T-helper 9 cell (primary cell): ENCODE results near the gene EFR3B.
"Not testable (repeated sequence)": the region's sequence is repeated elsewhere in the genome, so short reads cannot be mapped to it uniquely, and the experiment has no call there.

Source experiments
- DNase-seq: peaks from one replicate; pipeline ENCODE4 v3.0.0-alpha.2; 2020

EFR3B gene

DNA sequence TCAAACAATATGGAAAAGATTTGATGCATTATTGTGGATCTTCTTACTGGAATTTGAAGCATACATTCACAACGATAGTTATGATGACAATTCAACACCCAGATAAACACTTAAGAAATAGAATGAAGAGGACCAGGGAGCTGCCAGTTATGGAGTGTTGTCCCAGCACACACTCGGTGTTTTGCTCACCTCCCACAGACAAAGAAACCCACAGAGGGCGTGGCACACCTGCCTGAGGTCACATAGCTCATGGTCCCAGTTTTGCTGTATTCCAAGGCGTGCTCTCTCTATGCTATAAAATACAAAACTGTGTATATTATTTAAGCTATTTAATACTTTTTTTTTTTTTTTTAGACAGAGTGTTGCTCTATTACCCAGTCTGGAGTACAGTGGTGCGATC, 31.1 kb downstream of the EFR3B start:
- no peak for DNase-seq

DNA sequence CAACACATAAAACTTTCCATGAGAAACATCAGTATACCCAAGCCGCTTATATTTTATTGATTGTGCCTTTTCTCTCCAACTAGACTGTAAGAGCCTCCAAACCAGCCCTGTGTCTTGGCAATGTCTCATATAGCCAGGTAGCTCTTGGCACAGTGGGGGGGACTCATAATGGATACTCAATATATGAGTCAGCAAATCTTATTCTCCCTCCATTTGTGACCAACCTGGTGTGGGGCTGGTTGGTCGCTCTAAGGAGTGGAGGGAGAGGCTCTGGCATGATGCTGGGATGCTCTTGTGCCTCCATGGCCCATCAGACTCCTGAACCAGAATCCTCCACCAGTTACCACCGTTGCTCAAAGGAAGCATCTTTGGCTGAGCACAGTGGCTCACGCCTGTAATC, 32.0 kb downstream of the EFR3B start:
- DNase-seq: no peak

DNA sequence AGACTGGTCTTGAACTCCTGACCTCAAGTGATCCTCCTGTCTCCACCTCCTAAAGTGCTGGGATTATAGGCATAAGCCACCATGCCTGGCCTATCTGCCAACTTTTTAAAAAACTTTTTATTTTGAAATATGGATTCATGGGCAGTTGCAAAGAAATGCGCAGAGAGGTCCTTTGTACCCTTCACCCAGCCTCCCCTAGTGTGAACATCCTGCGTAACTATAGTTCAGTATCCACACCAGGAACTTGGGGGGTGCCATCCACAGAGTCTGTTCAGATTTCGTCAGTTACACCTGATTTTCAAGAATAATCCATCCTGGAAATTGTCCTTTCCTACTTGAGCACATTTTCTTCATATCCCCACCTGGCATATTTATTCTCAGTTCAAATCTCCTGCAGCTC, 33.0 kb downstream of the EFR3B start:
- DNase-seq: no peak

DNA sequence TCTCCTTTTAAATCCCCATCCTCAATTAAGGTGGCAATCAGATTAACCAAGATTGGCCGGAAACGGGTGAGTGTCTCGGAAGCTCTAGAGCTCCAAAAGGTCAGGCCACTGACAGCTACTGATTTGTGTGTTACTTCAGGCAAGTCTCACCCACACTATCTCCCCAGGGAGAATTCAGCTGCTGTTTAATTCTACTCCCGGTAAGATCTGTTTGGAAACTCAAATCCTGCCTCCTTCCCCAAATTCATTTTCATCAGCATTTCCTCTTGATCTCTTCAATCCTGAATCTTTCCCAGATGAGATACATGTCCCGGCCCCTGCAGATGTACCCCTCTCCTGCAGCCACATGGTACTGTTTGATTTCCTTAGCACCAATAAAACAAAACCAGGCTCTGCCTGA, 34.9 kb downstream of the EFR3B start:
- DNase-seq: no peak

DNA sequence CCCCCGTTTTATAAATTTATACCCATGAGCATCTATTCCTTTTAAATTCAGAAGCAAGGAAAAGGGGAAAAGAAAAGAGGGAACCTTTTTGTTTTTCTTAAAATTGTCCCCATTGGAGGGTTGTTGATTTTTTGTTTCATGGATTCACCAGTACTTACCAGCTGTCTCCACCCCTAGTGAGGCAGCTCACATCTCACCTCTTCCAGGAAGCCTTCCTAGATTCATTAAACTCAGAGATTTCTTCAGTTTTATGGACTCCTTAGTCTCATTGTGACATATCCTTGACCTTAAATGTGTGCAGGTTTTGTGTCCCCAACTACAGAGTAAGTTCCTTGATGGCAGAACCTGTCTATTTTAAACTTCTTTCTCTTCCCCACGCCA, 35.9 kb downstream of the EFR3B start:
- no peak for DNase-seq

DNA sequence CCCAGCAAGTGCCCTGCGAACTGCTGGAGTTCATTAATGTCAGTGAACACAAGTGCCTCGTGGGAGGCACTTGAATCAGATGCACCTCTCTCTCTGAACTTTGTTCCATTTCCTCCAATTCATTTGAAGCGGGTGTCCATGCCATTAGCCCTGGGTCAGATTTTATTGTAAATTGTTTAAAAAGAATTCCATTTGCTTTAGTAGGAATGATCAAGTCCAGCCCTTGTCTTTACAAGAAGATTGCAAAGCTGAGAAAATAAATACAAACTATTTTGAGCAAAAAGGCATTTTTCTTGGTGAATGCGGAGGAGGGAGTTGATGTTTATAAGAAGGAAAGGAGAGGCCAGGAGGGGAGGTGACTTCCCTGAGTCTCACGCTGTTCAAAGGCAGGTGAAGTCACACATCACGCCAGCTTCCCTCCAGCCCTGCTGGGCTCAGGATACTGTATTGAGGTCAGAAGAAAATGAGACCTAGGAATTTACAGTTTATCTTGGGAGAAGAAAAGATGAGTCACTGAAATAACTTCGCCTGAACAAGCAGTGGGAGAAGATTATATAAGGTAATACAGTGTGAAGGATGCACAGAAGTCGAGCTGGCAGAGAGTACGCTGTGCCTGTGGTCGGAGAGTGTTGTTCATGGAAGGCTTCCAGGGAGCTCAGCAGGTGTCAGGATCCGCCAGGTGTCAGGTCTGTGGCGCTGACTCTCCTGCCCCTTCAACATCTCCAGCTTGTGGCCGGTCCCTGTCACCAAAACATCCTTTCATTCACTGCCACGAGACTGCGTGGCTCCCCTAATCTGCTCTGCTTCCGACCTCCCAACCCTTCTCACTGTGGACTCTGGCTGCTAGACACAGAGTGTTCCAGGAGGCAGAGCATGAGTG, 36.5 kb downstream of the EFR3B start:
- no peak for DNase-seq

DNA sequence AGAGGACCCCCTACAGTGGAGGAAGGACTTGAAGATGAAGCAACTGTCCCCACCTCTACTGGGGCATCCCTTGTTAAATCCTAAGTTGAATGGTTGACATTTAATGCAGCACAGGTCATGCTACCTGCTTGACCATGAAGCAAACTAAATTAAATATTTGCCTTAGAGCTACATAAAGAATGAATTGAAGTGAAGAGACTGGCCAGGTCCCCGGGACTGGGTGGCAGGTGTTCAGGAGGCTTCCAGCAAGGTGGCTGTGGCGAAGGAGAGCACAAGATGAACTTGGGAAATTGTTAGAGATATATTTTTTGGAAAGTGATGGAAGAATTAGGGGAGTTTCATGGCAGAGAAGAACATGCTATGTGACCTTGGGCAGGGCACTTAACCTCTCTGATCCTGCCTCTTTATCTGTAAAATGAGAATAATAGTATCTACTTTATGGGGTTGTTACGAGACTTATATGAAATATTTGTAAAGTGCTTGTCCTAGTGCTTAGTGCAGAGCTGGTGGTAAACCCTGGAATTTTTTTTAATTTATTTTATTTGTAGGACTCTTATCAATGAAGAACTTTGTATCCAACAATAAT, 37.3 kb downstream of the EFR3B start:
- no peak for DNase-seq

DNA sequence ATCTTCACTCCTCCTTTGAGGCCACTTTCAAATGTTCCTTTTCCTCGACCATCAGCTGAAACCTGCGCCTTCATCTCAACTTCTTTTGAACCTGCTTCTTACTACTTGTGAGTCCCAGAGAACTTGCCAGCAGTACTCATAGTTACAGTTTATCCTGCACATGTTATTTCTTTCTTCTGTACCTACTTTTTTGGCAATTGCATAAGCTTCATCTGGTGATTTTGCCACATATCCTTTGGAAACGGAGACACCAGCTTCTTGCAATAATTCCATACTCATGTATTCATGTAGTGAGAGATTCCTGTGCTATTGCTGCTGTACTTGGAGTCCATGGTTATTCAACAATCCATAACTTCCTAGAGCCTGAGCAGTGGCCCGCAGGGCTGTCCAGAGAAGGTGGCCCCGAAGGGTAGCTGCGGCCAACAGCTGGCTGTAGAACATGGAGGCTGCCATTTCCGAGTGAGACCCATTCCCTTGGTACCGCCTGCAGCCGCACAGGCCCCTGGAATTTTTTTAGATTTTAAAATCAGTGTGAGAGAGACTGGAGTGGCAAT, 39.4 kb downstream of the EFR3B start:
- DNase-seq: no peak

DNA sequence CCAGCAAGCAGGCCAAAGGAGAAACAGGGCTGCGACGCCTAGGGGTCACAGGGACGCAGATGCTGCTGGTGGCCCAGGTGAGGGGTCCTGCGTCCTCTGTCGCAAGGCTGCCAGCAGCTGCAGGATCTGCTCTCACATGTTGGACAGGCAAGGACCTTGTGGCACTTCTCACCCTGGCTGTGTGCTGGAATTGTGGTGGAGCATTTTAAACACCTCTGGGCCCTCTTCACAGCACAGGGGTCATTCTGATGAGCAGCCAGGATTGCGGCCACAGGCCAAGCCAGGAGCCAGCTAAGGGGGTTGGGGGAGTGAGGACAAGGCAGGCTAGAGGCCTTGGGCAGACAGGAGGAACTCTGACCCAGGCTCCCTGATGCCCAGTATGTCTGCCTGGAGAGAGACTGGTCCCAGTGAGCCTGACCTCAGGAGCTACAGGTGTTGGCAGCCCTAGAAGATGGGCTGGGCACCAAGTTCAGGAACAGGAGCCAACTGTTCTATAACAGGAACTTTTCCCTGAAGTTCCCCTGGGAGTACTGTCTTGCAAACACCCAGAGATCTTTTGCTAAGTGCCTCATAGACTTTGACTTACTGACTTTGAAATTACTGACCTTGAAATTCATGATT, 40.2 kb downstream of the EFR3B start:
- no peak for DNase-seq

DNA sequence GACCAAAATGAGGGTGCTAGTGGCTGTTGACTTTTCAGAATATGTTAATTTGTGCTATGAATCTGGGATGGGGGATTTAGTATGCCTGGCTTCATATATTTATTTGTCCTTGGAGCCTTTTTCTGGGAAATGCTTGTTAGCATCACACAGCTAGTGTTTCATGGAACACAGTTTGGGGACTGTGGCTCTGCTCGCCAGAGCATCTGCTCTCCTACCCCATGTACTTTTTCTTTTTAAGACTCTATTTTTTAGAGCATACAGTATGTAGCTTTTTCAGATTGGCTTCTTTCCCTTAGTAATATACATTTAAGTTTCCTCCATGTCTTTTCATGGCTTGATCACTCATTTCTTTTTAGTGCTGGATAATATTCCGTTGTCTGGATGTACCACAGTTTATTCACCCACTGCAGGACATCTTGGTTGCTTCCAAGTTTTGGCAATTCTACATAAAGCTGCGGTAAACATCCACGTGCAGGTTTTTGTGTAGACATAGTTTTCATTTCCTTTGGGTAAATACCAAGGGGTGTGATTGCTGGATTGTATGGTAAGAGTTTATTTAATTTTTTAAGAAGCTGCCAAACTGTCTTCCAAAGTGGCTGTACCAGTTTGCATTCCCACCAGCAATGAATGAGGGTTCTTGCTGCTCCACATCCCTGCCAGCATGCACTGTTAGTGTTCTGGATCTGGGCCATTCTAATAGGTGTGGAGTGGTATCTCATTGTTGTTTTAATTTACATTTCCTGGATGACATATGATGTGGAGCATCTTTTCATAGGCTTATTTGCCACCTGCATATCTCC, 44.1 kb downstream of the EFR3B start:
- DNase-seq: no peak

DNA sequence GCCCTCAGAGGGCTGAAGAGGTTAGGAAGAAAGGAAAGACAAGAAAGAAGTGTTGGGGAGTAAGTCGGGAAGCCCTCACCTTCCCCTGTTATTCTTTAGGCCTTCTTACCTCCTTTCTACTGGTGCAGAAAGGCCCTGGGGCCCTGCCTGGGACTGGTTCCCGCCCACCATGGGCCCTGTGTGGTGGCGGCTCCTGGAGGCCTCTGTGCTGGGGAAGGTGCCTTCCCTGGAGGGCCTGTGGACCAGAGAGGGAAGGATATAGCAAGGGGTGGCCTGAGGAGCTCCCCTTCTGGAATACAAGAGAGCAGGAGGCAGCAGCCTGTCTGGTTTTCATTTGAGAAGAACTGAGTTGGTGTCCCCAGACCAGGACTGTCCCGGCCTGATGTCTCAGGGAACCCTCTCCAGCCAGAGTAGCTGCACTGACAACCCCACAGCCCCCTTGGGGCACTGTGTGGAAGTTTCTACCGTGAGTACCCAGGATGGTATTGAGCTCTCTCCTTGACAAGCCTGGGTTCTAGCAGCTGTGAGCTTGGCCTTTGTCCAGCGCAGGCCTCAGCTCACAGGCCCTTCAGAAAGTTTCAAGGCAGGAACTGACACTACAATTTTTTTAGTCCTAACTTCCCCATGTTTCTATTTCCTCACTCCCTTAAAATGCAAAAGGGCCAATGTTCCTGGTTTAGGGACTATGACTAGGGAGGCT, 47.1 kb downstream of the EFR3B start:
- no peak for DNase-seq

DNA sequence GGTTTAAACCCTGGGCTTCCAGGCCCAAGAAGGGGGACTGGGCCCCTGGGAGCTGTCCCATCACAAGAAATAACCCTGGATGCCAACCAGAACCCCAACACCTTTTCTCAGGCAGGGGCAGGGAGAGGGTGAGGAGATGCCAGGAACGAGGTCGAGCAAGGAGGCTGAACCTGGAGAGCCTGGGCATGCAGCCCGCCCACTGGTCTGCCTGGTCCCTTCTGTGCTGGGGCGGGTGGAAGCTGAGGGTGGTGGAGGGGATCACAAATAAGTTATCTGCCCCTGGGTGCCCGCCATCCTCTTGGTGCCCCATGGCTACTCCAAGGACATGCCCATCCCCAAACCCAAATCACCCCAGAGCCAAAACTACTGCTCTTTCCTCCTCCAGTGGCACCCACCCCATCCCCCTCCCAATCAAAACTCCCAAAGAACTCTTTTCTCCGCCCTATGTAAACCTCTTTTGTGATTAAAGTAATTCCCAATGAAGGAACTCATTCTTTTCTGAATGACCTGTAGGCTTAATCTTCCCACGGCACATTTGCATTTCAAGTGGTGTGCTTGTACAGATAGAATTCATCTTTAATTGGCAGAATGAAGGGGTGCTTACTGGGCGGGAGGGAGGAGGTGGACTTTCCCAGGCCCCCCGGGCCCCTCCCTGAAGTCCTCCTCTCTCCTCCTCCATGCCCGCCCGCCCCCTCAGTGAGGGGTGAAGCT, 47.9 kb downstream of the EFR3B start:
- no peak for DNase-seq

DNA sequence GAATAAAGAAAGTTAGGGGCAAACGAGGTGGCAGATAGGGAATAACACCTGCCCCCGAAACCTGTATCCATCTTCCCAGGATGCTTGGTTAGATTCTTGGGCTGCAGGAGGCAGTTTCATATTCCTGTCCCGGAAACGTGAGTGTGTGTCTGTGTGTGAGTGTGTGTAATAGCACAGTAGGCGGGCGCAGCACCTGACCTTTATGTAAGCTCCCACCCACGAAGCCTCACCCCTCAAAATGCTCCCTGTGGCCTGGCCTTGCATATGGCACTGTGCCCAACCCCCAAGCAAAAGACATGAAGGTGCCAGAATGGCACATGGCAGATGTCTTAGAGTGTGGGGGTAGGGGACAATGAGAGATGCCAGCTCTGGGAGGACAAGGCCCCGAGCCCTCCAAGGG, 48.9 kb downstream of the EFR3B start:
- DNase-seq: no peak

DNA sequence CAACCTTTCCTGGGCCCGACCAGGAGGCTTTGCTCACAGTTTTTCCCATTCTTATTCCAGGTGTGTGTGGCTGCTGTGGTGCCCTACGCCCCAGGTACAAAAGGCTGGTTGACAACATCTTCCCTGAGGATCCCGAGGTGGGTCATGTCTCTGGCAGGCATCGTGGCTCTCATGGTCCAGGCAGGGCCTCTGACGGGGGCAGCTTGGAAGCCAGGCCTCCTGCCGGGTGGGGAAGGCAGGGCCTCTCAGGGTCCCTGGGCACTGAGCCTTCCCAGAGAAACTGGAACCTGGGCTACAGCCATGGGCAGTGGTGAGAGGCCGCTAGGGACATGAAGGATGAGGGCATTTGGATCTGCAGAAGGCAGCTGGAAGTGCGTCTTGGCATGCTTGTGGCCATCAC, 49.4 kb downstream of the EFR3B start:
- no peak for DNase-seq

DNA sequence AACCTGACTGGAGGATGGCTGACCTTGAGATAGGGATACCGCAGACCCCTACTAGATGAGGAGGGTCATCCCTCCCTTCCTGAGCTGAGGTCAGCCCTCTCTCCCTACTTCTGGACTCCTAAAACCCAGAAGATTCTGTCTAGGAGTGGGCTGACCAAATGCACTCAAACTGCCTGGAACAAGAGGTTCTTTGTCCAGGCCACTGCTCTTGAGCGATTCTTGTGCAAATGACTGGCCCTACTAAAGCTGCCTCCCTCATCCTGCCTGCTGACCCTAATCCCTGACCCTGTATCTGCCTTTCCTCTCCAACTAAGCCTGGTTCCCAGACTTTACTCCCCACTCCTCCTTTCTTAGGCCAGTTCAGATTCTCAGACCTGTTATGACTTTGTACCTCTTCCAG, 56.2 kb downstream of the EFR3B start:
- no peak for DNase-seq

DNA sequence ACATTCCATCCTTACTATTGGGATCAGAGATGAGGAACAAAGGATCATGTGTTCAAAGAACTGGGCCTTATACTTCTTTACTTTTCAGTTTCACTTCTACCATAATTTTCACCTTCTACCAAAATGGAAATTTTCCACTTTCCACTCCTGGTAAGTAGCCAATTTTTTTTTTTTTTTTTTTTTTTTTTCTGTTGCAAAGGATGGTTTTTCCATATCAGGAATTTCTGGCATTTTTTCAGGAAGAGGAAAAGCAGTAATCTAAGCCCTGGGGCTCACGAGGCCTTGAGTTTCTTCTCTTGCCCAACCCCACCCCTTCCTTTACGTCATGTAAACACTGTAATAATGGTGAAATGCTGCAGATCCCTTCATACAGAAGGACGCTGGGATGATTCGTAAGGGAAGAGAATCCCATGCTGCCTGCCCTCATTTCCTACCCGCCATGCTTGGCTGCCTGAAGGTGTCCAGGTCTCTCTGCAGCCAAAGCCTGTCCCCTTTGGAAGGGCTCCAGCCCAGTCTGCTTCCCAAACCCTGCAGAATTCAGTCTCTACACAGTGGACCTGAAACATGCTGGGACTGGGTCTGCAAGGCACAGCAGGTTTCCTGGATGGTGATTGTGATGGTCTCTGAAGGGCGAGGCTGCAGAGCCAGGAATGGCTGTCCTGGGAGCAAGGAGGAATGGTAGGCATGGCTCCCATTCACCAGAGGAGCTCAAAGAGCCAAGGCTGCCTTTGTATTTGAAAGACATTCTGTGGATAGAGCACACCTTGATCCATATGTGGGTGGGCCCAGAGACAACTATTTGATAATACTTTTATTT, 57.0 kb downstream of the EFR3B start:
- DNase-seq: no peak

DNA sequence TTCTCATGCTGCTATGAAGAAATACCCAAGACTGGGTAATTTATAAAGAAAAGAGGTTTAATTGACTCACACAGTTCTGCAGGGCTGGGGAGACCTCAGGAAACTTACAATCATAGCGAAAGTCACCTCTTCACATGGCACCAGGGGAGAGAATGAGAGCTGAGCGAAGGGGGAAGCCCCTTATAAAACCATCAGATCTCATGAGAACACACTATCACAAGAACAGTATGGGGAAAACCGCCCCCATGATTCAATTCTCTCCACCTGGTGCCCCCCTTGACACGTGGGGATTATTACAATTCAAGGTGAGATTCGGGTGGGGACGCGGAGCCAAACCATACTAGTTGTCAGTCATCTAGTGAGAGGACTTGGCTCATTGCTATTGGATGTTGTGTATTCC, 60.5 kb downstream of the EFR3B start:
- not testable (repeated sequence) for DNase-seq

DNA sequence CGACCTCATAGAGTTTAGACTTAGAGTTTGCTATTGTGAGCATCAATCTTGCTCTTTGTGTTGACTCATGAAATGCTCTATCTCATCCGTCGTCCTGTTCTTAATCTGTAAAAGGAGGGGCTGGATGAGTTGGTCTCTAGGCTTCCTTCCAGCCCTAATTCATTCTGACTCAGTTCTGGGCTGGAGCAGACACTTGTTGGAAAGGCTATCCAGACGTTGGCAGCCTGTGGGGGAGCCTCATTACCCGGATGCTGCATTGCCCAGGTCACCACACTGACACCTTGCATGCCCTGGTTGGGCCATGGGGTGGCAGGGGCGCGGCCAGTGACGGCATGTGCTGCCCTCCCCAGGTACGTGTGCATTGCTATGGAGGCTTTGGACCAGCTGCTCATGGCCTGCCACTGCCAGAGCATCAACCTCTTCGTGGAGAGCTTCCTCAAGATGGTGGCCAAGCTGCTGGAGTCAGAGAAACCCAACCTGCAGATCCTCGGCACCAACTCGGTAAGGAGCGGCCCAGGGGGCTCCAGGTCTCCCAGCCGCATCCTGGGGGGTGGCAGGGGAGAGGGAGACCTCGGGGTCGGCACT, 61.5 kb downstream of the EFR3B start:
- DNase-seq: no peak

DNA sequence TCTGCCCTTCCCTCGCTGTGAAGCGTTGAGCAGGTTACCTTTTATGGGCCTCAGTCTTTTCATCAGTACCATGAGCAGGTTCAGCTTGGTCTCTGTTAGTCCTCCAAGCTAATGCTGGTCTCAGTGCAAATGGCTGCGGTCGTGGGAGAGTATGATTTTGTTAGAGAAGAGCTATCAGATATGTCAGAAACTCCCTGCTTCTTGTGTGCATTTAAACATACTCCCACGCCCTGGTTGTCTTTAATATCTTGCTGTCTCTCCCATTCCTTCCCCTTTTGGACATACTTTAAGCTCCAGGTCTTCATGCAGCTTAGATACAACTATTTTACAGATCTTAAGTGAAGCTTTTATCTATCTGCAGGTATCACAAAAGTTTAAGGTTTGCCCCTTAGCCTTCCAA, 62.9 kb downstream of the EFR3B start:
- no peak for DNase-seq

DNA sequence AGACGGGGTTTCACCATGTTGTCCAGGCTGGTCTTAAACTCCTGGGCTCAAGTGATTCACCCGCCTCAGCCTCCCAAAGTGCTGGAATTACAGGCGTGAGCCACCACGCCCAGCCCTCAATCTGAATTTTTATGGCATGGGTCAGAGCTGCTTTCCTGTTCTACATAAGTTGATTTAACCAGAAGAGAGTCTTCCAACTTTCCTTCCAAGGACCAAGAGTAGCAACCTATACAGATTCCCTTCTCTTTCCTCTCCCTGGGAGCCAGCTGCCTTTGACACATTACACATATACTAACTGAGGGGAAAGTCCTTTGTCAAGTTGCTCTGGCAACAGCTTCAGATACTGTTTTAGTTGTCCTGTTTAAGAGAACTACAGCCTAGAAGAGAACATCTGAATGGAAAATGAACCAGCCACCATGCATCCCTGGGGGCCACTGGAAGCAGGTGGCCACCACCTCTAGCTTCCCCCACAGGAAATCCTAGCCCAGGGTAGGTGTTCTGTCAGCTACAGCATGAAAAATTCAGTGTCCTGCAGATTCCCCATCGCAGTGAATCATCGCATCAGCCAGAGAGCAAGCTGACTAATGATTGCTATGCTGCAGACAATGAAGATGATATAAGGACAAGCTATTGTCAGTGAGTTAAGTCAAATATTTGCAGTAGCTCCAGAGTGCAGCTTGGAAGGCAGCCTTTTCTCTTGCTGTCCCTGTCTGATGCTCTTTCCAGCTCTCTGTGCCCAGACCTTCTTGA, 63.6 kb downstream of the EFR3B start:
- no peak for DNase-seq
